C4-2B (cell line): ENCODE data around the gene TRUB2.

Experiments
- ZFX ChIP-seq: fragments of 450-650 bp; IDR thresholded peaks from 2 replicates; pipeline ENCODE4 v1.6.1; 2017
- TF ChIP-seq, protein P1 (sequence below): fragments of 450-650 bp; conservative IDR thresholded peaks from 2 replicates; pipeline ENCODE4 v1.5.1; 2017; ENCODE audit warnings: mild to moderate bottlenecking

DNA sequence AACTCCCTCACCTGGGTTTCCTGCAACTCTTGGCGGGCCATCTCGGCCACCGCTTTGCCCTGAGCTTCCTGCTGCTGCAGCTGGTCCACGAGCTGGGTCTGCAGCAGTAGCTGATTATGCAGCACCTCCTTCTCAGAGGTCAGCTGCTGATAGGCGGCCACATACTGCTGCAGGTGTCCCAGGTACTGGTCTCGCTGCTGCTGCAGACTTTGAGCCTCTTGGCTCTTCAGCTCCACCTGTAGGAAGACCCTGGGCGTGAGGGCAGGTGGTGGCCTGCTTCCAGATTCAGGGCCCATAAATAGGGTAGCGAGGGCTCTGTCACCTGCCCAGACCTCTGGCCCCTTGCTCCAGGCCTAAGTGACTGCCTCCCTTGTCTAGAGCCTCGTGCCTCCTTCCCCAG lies 63.1 kb downstream of the TRUB2 start:
- TF ChIP-seq, protein P1, sequence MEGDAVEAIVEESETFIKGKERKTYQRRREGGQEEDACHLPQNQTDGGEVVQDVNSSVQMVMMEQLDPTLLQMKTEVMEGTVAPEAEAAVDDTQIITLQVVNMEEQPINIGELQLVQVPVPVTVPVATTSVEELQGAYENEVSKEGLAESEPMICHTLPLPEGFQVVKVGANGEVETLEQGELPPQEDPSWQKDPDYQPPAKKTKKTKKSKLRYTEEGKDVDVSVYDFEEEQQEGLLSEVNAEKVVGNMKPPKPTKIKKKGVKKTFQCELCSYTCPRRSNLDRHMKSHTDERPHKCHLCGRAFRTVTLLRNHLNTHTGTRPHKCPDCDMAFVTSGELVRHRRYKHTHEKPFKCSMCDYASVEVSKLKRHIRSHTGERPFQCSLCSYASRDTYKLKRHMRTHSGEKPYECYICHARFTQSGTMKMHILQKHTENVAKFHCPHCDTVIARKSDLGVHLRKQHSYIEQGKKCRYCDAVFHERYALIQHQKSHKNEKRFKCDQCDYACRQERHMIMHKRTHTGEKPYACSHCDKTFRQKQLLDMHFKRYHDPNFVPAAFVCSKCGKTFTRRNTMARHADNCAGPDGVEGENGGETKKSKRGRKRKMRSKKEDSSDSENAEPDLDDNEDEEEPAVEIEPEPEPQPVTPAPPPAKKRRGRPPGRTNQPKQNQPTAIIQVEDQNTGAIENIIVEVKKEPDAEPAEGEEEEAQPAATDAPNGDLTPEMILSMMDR = no peak
- no peak for TF ChIP-seq ZFX
